Fibroblast of skin of right quadriceps (primary cell): ENCODE results near the gene TNIK.
A peak's percentile ranks its signal among the peaks of the same experiment; 100 is the strongest.

ENCODE experiments used
- DNase-seq: peaks from one replicate; pipeline ENCODE4 v3.0.0-alpha.2; 2013

The TNIK gene

GRCh38 chr3:171358181-171358880, 101.9 kb downstream of the TNIK start:
- peak; percentile 50 for DNase-seq

GRCh38 chr3:171357721-171358120, 102.5 kb downstream of the TNIK start:
- DNase-seq, result no peak

GRCh38 chr3:171356251-171356650, 104.0 kb downstream of the TNIK start:
- no peak for DNase-seq

- DNase-seq, result no peak
Measured at GRCh38 chr3:171354706-171355582, 105.3 kb downstream of the TNIK start.

GRCh38 chr3:171354049-171354705, 106.0 kb downstream of the TNIK start:
- no peak for DNase-seq

GRCh38 chr3:171353423-171353822, 106.8 kb downstream of the TNIK start:
- DNase-seq, result no peak

GRCh38 chr3:171352387-171352935, 107.7 kb downstream of the TNIK start:
- no peak for DNase-seq

GRCh38 chr3:171351676-171352075, 108.5 kb downstream of the TNIK start:
- DNase-seq, result peak; percentile 97

- DNase-seq, result no peak
Measured at GRCh38 chr3:171350364-171350763, 109.8 kb downstream of the TNIK start.

GRCh38 chr3:171349392-171349791, 110.8 kb downstream of the TNIK start:
- DNase-seq, result peak; percentile 42

- DNase-seq, result peak; percentile 92
Measured at GRCh38 chr3:171348121-171348520, 112.1 kb downstream of the TNIK start.

- DNase-seq, result peak; percentile 56
Measured at GRCh38 chr3:171347301-171348039, 112.7 kb downstream of the TNIK start.

GRCh38 chr3:171346582-171347300, 113.5 kb downstream of the TNIK start:
- peak; percentile 38 for DNase-seq

- DNase-seq, result no peak
Measured at GRCh38 chr3:171346019-171346418, 114.2 kb downstream of the TNIK start.

- no peak for DNase-seq
Measured at GRCh38 chr3:171345107-171345843, 114.9 kb downstream of the TNIK start.

GRCh38 chr3:171343693-171344092, 116.5 kb downstream of the TNIK start:
- DNase-seq, result no peak

- DNase-seq, result no peak
Measured at GRCh38 chr3:171342783-171343420, 117.3 kb downstream of the TNIK start.

GRCh38 chr3:171342200-171342599, 118.0 kb downstream of the TNIK start:
- DNase-seq, result no peak

- DNase-seq, result no peak
Measured at GRCh38 chr3:171340434-171340833, 119.8 kb downstream of the TNIK start.

- DNase-seq, result no peak
Measured at GRCh38 chr3:171339598-171339997, 120.6 kb downstream of the TNIK start.

GRCh38 chr3:171336406-171336805, 123.8 kb downstream of the TNIK start:
- DNase-seq, result no peak
